ENCODE results near the gene PPP2R2B.

DNA sequence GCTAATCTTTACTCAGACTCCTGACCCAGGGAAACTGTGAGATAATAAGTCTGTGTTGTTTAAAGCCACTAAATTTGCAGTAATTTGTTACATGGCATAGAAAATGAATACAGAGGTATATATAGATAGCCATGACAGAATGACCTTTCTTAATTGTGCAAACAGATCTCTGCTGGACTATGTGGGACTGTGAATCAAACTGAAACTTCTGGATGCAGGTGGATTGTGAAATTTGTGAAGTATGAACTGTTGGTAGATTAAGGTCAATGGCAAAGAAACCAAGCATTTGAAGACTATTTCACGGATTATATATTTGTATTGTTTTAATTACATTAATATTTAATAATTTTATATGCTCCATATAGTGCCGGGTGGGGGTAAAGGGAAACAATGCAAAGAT, 310.4 kb downstream of the PPP2R2B start:
- TF ChIP-seq CTCF (IDR thresholded peaks at IDR 0.05) (no peak), POLR2A (IDR thresholded peaks at IDR 0.05; ENCODE audit: low read depth) (no peak), EP300 (IDR thresholded peaks at IDR 0.05) (no peak), POLR2AphosphoS5 (IDR thresholded peaks at IDR 0.05) (no peak)

All from esophagus muscularis mucosa (tissue), 4 donors.